Endothelial cell of umbilical vein (primary cell): ENCODE results near the gene CS. TPM values are rescaled to one million over a fixed set of nuclear protein-coding genes. Genes with fewer than 3 reads are reported as not detected.

Experiments
- BruUV-seq: library from RNA; stranded (reverse); fragments of 400-500 nt; replicated peaks from 2 replicates; lab custom pipeline; 2021; lab: Mats Ljungman, UMichigan
- CTCF ChIA-PET: fragments of 300-600, 350-600 bp; sonication (Branson Sonifier 250); formaldehyde crosslinking; loops from one replicate; lab custom pipeline; 2021; ENCODE audit warnings: antibody characterized with exemption, inconsistent platforms; lab: Charles Lee
- POLR2A ChIA-PET: fragments of 300-600, 350-600 bp; sonication (Branson Sonifier 250); formaldehyde crosslinking; loops from one replicate; lab custom pipeline; 2021; ENCODE audit warnings: antibody characterized with exemption, inconsistent platforms; lab: Charles Lee
- DNase-seq: peaks from one replicate; pipeline ENCODE4 v3.0.0-alpha.2; 2011; ENCODE audit warnings: low read depth, low spot score
- FAIRE-seq: peaks from 2 replicates; lab custom pipeline; 2011; peaks lifted over from hg19 to GRCh38; lab: Jason Lieb, UNC
- H2AFZ ChIP-seq: 2 replicates; pipeline ENCODE4 v1.6.0; 2012; ENCODE audit warnings: low read depth, low read length, control low read depth, inconsistent platforms
- H3K27ac ChIP-seq: 2 replicates; pipeline ENCODE4 v1.5.1; 2011; ENCODE audit warnings: low read depth, mild to moderate bottlenecking, control low read depth, low read length, moderate library complexity; ENCODE audit not compliant: insufficient read depth
- H3K27me3 ChIP-seq, 2 experiments: 2 replicates each; pipeline versions ENCODE4 v1.6.0 to v1.6.1; 2011; ENCODE audit warnings: low read length in 2 of 2, mixed read lengths in 1 of 2; ENCODE audit not compliant: control insufficient read depth in 2 of 2, insufficient read depth in 2 of 2
- H3K36me3 ChIP-seq, 2 experiments: 2 replicates in 1 of 2; 3 replicates in 1 of 2; pipeline ENCODE4 v1.5.1; 2011; ENCODE audit warnings: low read length in 2 of 2, mild to moderate bottlenecking in 1 of 2, moderate library complexity in 1 of 2; ENCODE audit not compliant: control insufficient read depth in 2 of 2, insufficient read depth in 2 of 2; ENCODE audit errors: extremely low read depth in 1 of 2
- H3K4me1 ChIP-seq: 3 replicates; pipeline ENCODE4 v1.5.1; 2011; ENCODE audit warnings: mild to moderate bottlenecking, low read length; ENCODE audit not compliant: control insufficient read depth, insufficient read depth; ENCODE audit errors: extremely low read depth
- H3K4me2 ChIP-seq: 2 replicates; pipeline ENCODE4 v1.6.1; 2011; ENCODE audit warnings: low read length, control low read depth, mixed read lengths; ENCODE audit not compliant: insufficient read depth
- H3K4me3 ChIP-seq, 3 experiments: fragments of 200-600 bp in 1 of 3; sonication (generic), shearing (Covaris generic) in 1 of 3; replicated peaks in 1 of 3; 2 replicates each; pipeline ENCODE4 v1.5.1; 2011 to 2016; ENCODE audit warnings: control low read depth in 3 of 3, low read length in 3 of 3, mild to moderate bottlenecking in 2 of 3, inconsistent platforms in 1 of 3, low read depth in 1 of 3, moderate library complexity in 1 of 3; ENCODE audit not compliant: insufficient read depth in 1 of 3
- H3K79me2 ChIP-seq: 2 replicates; pipeline ENCODE4 v1.6.0; 2012; ENCODE audit warnings: low read length, inconsistent platforms; ENCODE audit not compliant: control insufficient read depth, insufficient read depth
- H3K9ac ChIP-seq: replicated peaks from 2 replicates; pipeline ENCODE3; 2011; ENCODE audit warnings: low read length, control low read depth; ENCODE audit not compliant: insufficient read depth; ENCODE audit errors: extremely low read depth
- H3K9me1 ChIP-seq: replicated peaks from 3 replicates; pipeline ENCODE4 v1.6.0; 2011; ENCODE audit warnings: mild to moderate bottlenecking, low read length; ENCODE audit not compliant: control insufficient read depth, insufficient read depth; ENCODE audit errors: extremely low read depth
- H3K9me3 ChIP-seq: replicated peaks from 2 replicates; pipeline ENCODE4 v1.5.1; 2012; ENCODE audit warnings: low read length, inconsistent platforms; ENCODE audit not compliant: control insufficient read depth, insufficient read depth
- H4K20me1 ChIP-seq: replicated peaks from 2 replicates; pipeline ENCODE3; 2011; ENCODE audit warnings: mild to moderate bottlenecking, low read length; ENCODE audit not compliant: control insufficient read depth, insufficient read depth; ENCODE audit errors: extremely low read depth
- CTCF ChIP-seq, 2 donors: IDR thresholded peaks; 1 replicate in 1 of 2; 2 replicates in 1 of 2; pipeline ENCODE4 v1.5.1; 2011; ENCODE audit warnings: low read length in 2 of 2, mild to moderate bottlenecking in 2 of 2, moderate library complexity in 2 of 2, control low read depth in 1 of 2, inconsistent platforms in 1 of 2, low read depth in 1 of 2; ENCODE audit not compliant: insufficient read depth in 1 of 2; ENCODE audit errors: extremely low read depth in 1 of 2
- EZH2 ChIP-seq: IDR thresholded peaks from 2 replicates; pipeline ENCODE4 v1.6.1; 2012; ENCODE audit warnings: borderline replicate concordance, low read depth, mild to moderate bottlenecking, moderate library complexity, low read length, inconsistent platforms; ENCODE audit not compliant: severe bottlenecking
- FOS ChIP-seq: IDR thresholded peaks from 2 replicates; pipeline ENCODE4 v1.6.1; 2011; ENCODE audit warnings: mild to moderate bottlenecking, low read length, moderate library complexity, borderline replicate concordance; ENCODE audit not compliant: insufficient read depth
- GATA2 ChIP-seq: IDR thresholded peaks from 2 replicates; pipeline ENCODE4 v1.7.0; 2011; ENCODE audit warnings: low read depth, mild to moderate bottlenecking, moderate library complexity, mixed read lengths, low read length; ENCODE audit not compliant: insufficient read length, insufficient read depth
- JUN ChIP-seq: IDR thresholded peaks from 2 replicates; pipeline ENCODE4 v1.6.1; 2011; ENCODE audit warnings: borderline replicate concordance, low read depth; ENCODE audit not compliant: insufficient read length, insufficient read depth
- MAX ChIP-seq: IDR thresholded peaks from 2 replicates; pipeline ENCODE4 v1.6.1; 2011; ENCODE audit not compliant: insufficient read depth, insufficient read length
- MYC ChIP-seq: IDR thresholded peaks from one replicate; pipeline ENCODE4 v1.6.1; 2011; ENCODE audit warnings: mild to moderate bottlenecking, low read depth, low read length
- POLR2A ChIP-seq: IDR thresholded peaks from 2 replicates; pipeline ENCODE4 v1.6.1; 2012; ENCODE audit warnings: low read depth, mild to moderate bottlenecking, control low read depth, low read length
- POLR2AphosphoS5 ChIP-seq: IDR thresholded peaks from 2 replicates; pipeline ENCODE4 v1.6.1; 2012; ENCODE audit warnings: low read depth, mild to moderate bottlenecking, control low read depth, low read length, moderate library complexity; ENCODE audit not compliant: insufficient read depth
- dilution Hi-C: fragments of 300-500 bp; cut with MboI; formaldehyde crosslinking; loops from one replicate; pipeline ENCODE4 v1.15.0; 2019; ENCODE audit warnings: low sequenced_read_pairs; ENCODE audit not compliant: extremely low pct_ligation_motif_present
- intact Hi-C: fragments of 100-400 bp; cut with micrococcal nuclease; formaldehyde crosslinking; loops from one replicate; pipeline ENCODE4 v1.10.0; 2022
- polyA plus RNA-seq, 4 experiments: library from polyadenylated mRNA; depleted of rRNA in 3 of 4; stranded (reverse) in 3 of 4; unstranded in 1 of 4; fragments of >200 nt; gene quantifications; 2 replicates each; pipeline versions ENCODE4 v1.2.1 to v1.2.3, GENCODE V29; 2011 to 2012; ENCODE audit warnings: missing spikeins in 1 of 4
- total RNA-seq: library from RNA; stranded (reverse); gene quantifications from 2 replicates; pipeline ENCODE4 v1.2.3, GENCODE V29; 2021

The CS gene
- total and polyA plus RNA-seq, 2 donors (not counting 3 experiments of a cell fraction or from before 2014, with no cell fraction given), result 129 to 312 TPM

- Histone ChIP-seq H3K9me1 (no peaks in the 10 kb centered on the region), H3K9ac (no peak overlapping the region), H3K9me3 (no peaks in the 10 kb centered on the region), H3K4me2 (no peak overlapping the region), H3K79me2 (no peaks in the 10 kb centered on the region), H3K4me3 (no peak overlapping the region), H4K20me1 (no peaks in the 10 kb centered on the region), H3K4me1 (no peaks in the 10 kb centered on the region), H3K27me3 (no peaks in the 10 kb centered on the region), H3K27ac (no peak overlapping the region), H2AFZ (no peak overlapping the region), H3K36me3 (peaks cover 27 to 81% of the 10 kb centered on the region in 2 experiments)
- CTCF ChIA-PET, result no interaction called here
- no peak for FAIRE-seq
- dilution Hi-C loops, result no loop called here
- POLR2A ChIA-PET, result no interaction called here
- no TSS peak for BruUV-seq
- TF ChIP-seq MYC, result no peak
- TF ChIP-seq POLR2A, result no peak
- TF ChIP-seq EZH2, result no peak
- TF ChIP-seq MAX, result no peak
- TF ChIP-seq CTCF (IDR thresholded peaks at IDR 0.05; ENCODE audit: extremely low read depth in 1 of 2, insufficient read depth in 1 of 2, low read depth in 1 of 2, low read length in 2 of 2), result no peak
- no peak for TF ChIP-seq JUN
- TF ChIP-seq FOS, result no peak
- no peak for TF ChIP-seq GATA2
- no peak for TF ChIP-seq POLR2AphosphoS5
- DNase-seq, result no peak
- intact Hi-C loops, result no loop called here
These were observed 56.4 kb downstream of the CS start for GRCh38 chr12:56243731-56244181.
